ENCODE results near the gene KRTAP2-1.

Gene KRTAP2-1

DNA sequence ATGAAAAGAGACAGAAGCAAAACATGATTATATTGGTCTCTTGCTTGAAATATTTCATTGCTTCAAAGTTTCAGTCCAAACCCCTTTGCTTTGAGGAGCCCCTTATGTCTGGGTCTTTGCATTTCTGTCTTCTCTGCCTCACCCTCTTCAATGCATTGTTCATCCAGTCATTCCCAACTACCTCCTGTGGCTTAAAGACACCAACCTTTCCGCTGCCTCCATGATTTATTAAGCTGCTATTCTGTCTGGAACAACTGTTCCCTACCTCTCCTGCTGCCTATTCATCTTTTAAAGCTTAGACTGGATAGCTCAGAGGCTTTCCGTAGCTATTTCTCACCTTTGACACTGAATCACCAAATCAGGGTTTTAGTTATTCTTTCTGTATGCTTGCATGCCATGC lies 49.8 kb downstream of the KRTAP2-1 start:
- TF ChIP-seq, protein P1, sequence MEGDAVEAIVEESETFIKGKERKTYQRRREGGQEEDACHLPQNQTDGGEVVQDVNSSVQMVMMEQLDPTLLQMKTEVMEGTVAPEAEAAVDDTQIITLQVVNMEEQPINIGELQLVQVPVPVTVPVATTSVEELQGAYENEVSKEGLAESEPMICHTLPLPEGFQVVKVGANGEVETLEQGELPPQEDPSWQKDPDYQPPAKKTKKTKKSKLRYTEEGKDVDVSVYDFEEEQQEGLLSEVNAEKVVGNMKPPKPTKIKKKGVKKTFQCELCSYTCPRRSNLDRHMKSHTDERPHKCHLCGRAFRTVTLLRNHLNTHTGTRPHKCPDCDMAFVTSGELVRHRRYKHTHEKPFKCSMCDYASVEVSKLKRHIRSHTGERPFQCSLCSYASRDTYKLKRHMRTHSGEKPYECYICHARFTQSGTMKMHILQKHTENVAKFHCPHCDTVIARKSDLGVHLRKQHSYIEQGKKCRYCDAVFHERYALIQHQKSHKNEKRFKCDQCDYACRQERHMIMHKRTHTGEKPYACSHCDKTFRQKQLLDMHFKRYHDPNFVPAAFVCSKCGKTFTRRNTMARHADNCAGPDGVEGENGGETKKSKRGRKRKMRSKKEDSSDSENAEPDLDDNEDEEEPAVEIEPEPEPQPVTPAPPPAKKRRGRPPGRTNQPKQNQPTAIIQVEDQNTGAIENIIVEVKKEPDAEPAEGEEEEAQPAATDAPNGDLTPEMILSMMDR (IDR thresholded peaks at IDR 0.05; ENCODE audit: low read depth, low read length, missing control alignments), result no peak
- DNase-seq (ENCODE audit: low read depth), result no peak
- in situ Hi-C loops (cut with HindIII; ENCODE audit: low sequenced_read_pairs), result no loop called here

DNA sequence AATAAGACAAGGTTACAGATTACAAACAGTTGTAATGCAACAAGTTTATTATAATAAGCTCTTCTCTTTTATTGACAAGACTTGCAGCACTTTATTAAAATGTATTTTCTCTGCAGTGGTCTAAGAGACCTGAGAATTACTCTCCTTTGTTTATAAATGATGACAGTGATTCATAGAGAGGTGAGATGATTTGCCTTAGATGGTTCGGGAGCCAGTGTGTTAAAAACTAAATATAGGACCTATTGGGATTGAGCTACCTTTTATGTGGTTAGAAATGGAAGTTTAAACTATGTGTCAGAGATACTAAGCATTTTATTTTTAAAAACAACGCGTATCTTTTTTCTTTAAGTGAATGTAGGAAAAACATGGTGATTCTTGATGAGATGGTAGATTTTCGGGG lies 50.3 kb downstream of the KRTAP2-1 start:
- in situ Hi-C loops (cut with HindIII; ENCODE audit: low sequenced_read_pairs), result no loop called here
- TF ChIP-seq, protein P1 (IDR thresholded peaks at IDR 0.05; ENCODE audit: low read depth, low read length, missing control alignments), result no peak
- no peak for DNase-seq (ENCODE audit: low read depth)
- H3K4me3 ChIP-seq (ENCODE audit: low read depth, low read length), result no peak overlapping the region

More for the DNA sequence above, 49.8 kb downstream of the KRTAP2-1 start:
- no peak overlapping the region for H3K4me3 ChIP-seq (ENCODE audit: low read depth, low read length)
